ENCODE measurements around the gene SERPINA4. TPM values are rescaled to one million over a fixed set of nuclear protein-coding genes. Genes with fewer than 3 reads are reported as not detected.

SERPINA4 gene
- polyA plus RNA-seq, 1 of the 3 experiments (the other 2 are of a cell fraction) = not detected

GRCh38 chr14:94613720-94614644 is 52.7 kb downstream of the SERPINA4 start:
- Histone ChIP-seq H3K36me3 (replicated peaks in 1 of 2; ENCODE audit: control insufficient read depth in 1 of 2, insufficient read depth in 2 of 2, low read length in 1 of 2) (no peaks in the 10 kb centered on the region), H2AFZ (ENCODE audit: low read depth) (no peak overlapping the region), H3K9me3 (peaks cover 7% of the 10 kb centered on the region; the same call in 1 of the 2 replicates), H3K79me2 (ENCODE audit: insufficient read depth) (no peaks in the 10 kb centered on the region), H3K27ac (ENCODE audit: low read depth in 2 of 2, low read length in 1 of 2) (no peak overlapping the region), H3K9me2 (no peaks in the 10 kb centered on the region), H3K4me2 (no peak overlapping the region), H3K4me3 (ENCODE audit: low read depth in 2 of 2, low read length in 1 of 2) (no peak overlapping the region), H3K4me1 (ENCODE audit: control insufficient read depth in 1 of 2, insufficient read depth in 2 of 2, low read depth in 1 of 2, low read length in 1 of 2) (no peaks in the 10 kb centered on the region), H4K20me1 (ENCODE audit: insufficient read depth) (no peaks in the 10 kb centered on the region), H3K27me3 (ENCODE audit: insufficient read depth) (no peaks in the 10 kb centered on the region), H3F3A (replicated peaks; ENCODE audit: insufficient read depth) (peaks cover 4% of the 10 kb centered on the region), H3K9ac (no peak overlapping the region)
- WGBS (ENCODE audit: low lambda C conversion rate) = 67% methylated on average over 18 of the region's 20 CpGs
- ChIA-PET POLR2A (no interaction called here), CTCF (no interaction called here)
- DNase-seq = no peak
- TF ChIP-seq FOXM1 (IDR thresholded peaks at IDR 0.05; ENCODE audit: low read depth) (no peak), TAF1 (IDR thresholded peaks at IDR 0.05; ENCODE audit: borderline replicate concordance, low read depth, low read length) (no peak), FOXJ3 (CRISPR knock-in tag; IDR thresholded peaks at IDR 0.05) (no peak), NRF1 (IDR thresholded peaks at IDR 0.05; ENCODE audit: low read depth, low read length) (no peak), REST (IDR thresholded peaks at IDR 0.05; ENCODE audit: low read depth, low read length) (no peak), TCF12 (IDR thresholded peaks at IDR 0.05) (no peak), RXRA (IDR thresholded peaks at IDR 0.05; ENCODE audit: borderline replicate concordance, low read depth) (no peak), CHD2 (IDR thresholded peaks at IDR 0.05; ENCODE audit: low read length, partially characterized antibody) (no peak), RFX5 (IDR thresholded peaks at IDR 0.05; ENCODE audit: low read length) (no peak), GATA2 (CRISPR knock-in tag; IDR thresholded peaks at IDR 0.05) (no peak), GABPA (IDR thresholded peaks at IDR 0.05; ENCODE audit: low read depth) (no peak), USF2 (IDR thresholded peaks at IDR 0.05; ENCODE audit: borderline replicate concordance, low read depth, low read length) (no peak)
- TF ChIP-seq, protein P1, sequence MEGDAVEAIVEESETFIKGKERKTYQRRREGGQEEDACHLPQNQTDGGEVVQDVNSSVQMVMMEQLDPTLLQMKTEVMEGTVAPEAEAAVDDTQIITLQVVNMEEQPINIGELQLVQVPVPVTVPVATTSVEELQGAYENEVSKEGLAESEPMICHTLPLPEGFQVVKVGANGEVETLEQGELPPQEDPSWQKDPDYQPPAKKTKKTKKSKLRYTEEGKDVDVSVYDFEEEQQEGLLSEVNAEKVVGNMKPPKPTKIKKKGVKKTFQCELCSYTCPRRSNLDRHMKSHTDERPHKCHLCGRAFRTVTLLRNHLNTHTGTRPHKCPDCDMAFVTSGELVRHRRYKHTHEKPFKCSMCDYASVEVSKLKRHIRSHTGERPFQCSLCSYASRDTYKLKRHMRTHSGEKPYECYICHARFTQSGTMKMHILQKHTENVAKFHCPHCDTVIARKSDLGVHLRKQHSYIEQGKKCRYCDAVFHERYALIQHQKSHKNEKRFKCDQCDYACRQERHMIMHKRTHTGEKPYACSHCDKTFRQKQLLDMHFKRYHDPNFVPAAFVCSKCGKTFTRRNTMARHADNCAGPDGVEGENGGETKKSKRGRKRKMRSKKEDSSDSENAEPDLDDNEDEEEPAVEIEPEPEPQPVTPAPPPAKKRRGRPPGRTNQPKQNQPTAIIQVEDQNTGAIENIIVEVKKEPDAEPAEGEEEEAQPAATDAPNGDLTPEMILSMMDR (IDR thresholded peaks at IDR 0.05) = no peak
- TF ChIP-seq, protein P2, sequence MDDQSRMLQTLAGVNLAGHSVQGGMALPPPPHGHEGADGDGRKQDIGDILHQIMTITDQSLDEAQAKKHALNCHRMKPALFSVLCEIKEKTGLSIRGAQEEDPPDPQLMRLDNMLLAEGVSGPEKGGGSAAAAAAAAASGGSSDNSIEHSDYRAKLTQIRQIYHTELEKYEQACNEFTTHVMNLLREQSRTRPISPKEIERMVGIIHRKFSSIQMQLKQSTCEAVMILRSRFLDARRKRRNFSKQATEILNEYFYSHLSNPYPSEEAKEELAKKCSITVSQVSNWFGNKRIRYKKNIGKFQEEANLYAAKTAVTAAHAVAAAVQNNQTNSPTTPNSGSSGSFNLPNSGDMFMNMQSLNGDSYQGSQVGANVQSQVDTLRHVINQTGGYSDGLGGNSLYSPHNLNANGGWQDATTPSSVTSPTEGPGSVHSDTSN (IDR thresholded peaks at IDR 0.05) = no peak

Data from SK-N-SH (cell line).